ENCODE data around the gene ALG12.

GRCh38 chr22:49955581-49956417 lies 37.6 kb upstream of the ALG12 start:
- TF ChIP-seq CTCF (IDR thresholded peaks at IDR 0.05) (no peak), EZH2 (IDR thresholded peaks at IDR 0.05; ENCODE audit: borderline replicate concordance, insufficient read depth, low read depth, low read length, poor library complexity, severe bottlenecking) (no peak)

Measured in B cell (primary cell).